Mononuclear cell (primary cell): ENCODE results near the gene PSMG4. TPM values are rescaled to one million over a fixed set of nuclear protein-coding genes. Genes with fewer than 3 reads are reported as not detected.

Experiments
- H3K27me3 ChIP-seq: 2 replicates; pipeline ENCODE4 v1.6.0; 2011; ENCODE audit warnings: low read length, control low read depth; ENCODE audit not compliant: insufficient read depth
- H3K4me1 ChIP-seq: 2 replicates; pipeline ENCODE4 v1.5.1; 2011; ENCODE audit warnings: mild to moderate bottlenecking, low read length, control low read depth; ENCODE audit not compliant: insufficient read depth
- H3K4me3 ChIP-seq: 2 replicates; pipeline ENCODE4 v1.5.1; 2011; ENCODE audit warnings: mild to moderate bottlenecking, low read length, moderate library complexity
- H3K9me3 ChIP-seq: 2 replicates; pipeline ENCODE4 v1.5.1; 2011; ENCODE audit warnings: low read depth, mild to moderate bottlenecking, control low read depth, low read length
- total RNA-seq: library from RNA; depleted of rRNA; stranded (reverse); fragments of >200 nt; gene quantifications from one replicate; pipeline ENCODE4 v1.2.3, GENCODE V29; 2012

PSMG4 gene
- total RNA-seq, 1 donor = 11.8 TPM

DNA sequence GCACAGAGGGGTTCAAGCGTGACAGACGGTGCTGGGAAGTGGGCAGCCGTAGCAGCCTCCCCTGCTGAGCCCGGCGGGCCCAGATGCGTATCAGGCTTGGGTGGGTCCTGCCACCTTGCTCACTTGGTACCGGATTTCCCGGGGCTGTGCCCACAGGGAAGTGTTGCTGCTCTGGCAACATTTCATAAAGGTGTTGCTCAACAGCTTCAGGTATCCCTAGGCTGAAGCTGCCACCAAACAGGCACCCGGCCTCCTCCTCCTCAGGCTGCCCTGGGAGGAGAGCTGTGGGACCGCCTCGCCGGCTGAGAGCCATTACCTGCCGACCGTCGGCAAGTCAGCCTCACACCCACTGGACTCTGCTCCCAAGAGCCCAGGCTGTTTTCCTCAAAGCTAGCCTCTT lies 11.5 kb downstream of the PSMG4 start:
- Histone ChIP-seq H3K9me3 (no peaks in the 10 kb centered on the region), H3K27me3 (no peaks in the 10 kb centered on the region), H3K4me3 (no peak overlapping the region), H3K4me1 (no peaks in the 10 kb centered on the region)

- Histone ChIP-seq H3K27me3 (no peaks in the 10 kb centered on the region), H3K4me1 (no peaks in the 10 kb centered on the region), H3K9me3 (no peaks in the 10 kb centered on the region), H3K4me3 (no peak overlapping the region)
Observed at GRCh38 chr6:3271756-3272155, 13.0 kb downstream of the PSMG4 start.

GRCh38 chr6:3272911-3273547 lies 14.3 kb downstream of the PSMG4 start:
- Histone ChIP-seq H3K9me3 (no peaks in the 10 kb centered on the region), H3K4me1 (no peaks in the 10 kb centered on the region), H3K27me3 (no peaks in the 10 kb centered on the region)

DNA sequence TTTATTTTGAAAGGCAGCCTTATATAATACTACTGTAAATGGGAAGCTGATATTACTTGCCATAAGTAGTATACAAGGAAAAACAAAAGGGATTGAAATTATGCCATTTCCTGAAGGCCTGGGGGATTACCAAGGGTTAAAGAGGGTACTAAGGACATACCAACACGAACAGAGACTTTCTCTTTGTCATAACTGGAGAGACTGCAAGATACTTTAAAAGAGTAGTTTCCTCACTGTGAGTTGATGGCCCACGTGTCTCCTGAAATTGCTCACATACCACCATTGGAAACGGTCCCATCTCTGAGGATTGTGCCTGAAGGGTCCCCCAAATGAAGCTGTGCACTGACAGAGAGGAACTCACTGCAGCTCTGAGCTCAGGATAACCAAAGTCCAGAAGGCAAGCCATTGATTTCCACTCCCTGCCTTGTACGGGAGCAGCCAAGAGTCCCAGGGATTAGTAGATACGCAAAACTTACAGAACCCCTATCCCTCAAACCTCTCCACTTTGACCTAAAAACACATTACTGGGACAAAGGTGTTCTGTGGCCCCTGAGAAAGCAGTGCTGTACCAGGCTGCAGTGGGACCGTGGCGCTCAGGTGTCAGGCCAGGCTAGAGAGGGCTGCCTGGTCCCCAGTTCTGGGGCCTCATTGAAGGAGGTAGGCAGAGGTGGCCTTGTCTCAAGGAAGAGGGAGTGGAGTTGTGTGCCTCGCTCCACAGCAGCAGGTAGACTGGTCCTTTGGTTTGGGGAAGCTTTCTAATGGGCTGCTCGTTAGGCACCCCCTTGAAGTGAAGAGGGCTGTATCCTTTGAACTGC lies 15.2 kb downstream of the PSMG4 start:
- Histone ChIP-seq H3K27me3 (no peaks in the 10 kb centered on the region), H3K9me3 (no peaks in the 10 kb centered on the region), H3K4me1 (no peaks in the 10 kb centered on the region), H3K4me3 (no peak overlapping the region)

More at GRCh38 chr6:3272911-3273547, 14.3 kb downstream of the PSMG4 start:
- H3K4me3 ChIP-seq = no peak overlapping the region

GRCh38 chr6:3276174-3277167 lies 17.7 kb downstream of the PSMG4 start:
- Histone ChIP-seq H3K4me1 (no peaks in the 10 kb centered on the region), H3K4me3 (no peak overlapping the region), H3K27me3 (no peaks in the 10 kb centered on the region), H3K9me3 (no peaks in the 10 kb centered on the region)

DNA sequence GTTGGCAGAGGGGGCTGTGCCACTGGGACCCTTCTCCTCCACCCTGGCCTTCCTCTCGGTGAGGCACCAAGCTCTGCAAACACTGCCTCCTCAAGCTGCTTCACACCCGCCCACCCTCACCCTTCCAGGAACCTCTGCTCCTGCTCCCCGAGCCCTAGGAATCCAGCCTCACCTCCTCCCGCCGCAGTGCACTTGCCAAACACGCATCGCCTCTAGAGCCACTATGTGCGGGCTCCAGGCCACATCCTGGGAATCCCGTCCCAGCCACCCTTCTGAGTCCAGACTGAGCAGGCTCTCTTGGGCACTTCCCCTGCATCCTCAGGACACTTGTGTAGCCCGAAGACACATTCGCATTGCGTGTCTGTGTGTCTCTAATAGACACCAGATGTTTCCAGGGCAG lies 18.5 kb downstream of the PSMG4 start:
- H3K4me1 ChIP-seq = no peaks in the 10 kb centered on the region
- H3K9me3 ChIP-seq = no peaks in the 10 kb centered on the region
- no peaks in the 10 kb centered on the region for H3K27me3 ChIP-seq
- H3K4me3 ChIP-seq = no peak overlapping the region

DNA sequence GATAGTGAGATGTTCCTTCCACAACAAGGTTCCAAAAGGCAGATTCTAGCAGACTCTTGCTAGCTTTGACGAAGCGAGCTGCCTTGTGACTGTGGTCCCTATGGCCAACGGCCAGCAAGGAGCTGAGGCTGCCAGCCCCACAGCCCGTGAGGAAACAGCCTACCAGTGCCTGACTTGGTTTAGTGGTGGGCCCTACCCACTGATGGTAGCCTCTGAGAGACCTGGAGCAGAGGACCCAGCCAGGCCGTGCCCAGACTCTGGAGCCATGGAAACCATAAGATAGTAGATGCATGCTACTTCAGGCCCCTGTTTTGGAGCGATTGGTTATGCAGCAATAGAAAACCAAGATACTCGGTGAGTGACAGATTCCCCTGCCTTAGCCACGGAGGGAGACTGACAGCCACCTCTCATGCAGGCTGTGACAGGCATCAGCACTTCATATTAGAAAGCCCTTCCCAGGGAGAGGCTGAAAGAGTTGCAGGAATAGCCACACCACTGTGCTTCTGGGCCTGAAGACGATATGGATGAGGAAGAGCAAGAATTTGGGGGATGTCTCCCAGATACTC lies 19.2 kb downstream of the PSMG4 start:
- no peaks in the 10 kb centered on the region for H3K4me1 ChIP-seq
- H3K4me3 ChIP-seq = no peak overlapping the region
- H3K27me3 ChIP-seq = no peaks in the 10 kb centered on the region
- H3K9me3 ChIP-seq = no peaks in the 10 kb centered on the region

DNA sequence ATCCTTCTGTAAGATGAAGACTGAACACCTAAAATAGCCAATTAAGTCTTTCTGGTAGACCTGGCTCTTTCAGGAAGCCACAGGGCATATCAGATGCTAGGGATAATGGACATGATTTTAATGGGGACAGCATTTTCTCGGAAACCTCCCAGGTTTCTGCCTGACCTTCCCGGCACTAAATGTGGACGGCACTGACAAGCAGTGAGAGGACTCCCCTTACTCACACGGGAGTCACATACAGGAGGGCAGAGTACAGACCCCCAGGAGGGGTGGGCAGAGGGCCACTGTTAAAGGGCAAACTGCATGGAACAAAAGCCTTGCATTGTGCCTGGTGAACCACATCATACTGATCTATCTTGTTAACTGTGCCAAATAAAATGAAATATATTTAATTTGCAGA lies 19.9 kb downstream of the PSMG4 start:
- H3K4me1 ChIP-seq = no peaks in the 10 kb centered on the region
- H3K9me3 ChIP-seq = no peaks in the 10 kb centered on the region
- no peaks in the 10 kb centered on the region for H3K27me3 ChIP-seq
- H3K4me3 ChIP-seq = no peak overlapping the region

DNA sequence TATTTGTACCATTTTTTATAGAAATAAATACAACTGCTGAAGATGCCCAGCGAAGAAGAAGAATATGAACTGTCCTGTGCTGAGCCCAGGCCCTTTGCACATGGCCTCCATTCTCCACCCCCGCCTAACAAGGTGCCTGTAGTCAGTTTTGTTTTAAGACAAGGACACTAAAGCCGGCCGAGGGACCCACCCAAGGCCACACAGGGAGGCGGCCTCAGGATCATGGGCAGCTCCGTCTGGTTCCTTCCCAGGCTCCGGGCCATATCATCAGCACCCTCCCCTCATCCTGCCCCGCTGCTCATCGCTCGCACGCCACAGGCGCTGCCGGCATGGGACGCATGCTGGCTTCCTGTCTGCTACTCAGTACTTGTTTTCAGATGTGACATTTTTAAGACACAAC lies 21.3 kb downstream of the PSMG4 start:
- H3K9me3 ChIP-seq = no peaks in the 10 kb centered on the region
- H3K27me3 ChIP-seq = no peaks in the 10 kb centered on the region
- no peaks in the 10 kb centered on the region for H3K4me1 ChIP-seq
- H3K4me3 ChIP-seq = no peak overlapping the region

DNA sequence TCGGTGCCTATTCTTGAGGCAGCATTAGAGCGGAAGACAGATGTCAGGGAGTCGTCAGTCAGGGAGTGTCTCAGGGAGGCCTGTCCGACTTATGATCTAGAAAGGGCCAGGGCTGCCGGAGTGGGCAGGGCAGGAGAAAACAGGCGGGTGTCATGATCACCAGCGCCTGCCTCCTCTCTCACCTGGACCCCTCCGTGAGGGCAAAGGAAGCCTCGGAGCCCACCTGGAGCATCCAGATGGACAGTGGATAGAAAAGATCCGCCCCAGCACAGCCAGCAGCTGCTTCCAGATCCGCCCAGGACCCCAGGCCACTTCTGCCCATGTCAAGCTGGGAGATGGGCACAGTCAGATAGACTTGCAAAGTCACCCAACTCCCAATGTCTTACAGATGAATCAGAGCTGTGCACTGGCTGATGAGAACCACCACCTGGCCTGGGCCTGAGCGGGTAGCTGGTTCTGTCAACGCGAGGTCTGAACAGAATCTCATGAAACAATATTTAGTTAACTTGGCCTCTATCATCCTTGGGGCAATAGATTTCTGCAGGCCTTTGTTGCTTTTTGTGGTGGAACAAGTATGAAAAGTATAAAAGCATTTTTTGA lies 22.2 kb downstream of the PSMG4 start:
- H3K9me3 ChIP-seq = no peaks in the 10 kb centered on the region
- no peaks in the 10 kb centered on the region for H3K27me3 ChIP-seq
- H3K4me1 ChIP-seq = no peaks in the 10 kb centered on the region
- no peak overlapping the region for H3K4me3 ChIP-seq

GRCh38 chr6:3281631-3282475 lies 23.1 kb downstream of the PSMG4 start:
- Histone ChIP-seq H3K4me3 (no peak overlapping the region), H3K9me3 (no peaks in the 10 kb centered on the region), H3K27me3 (no peaks in the 10 kb centered on the region), H3K4me1 (no peaks in the 10 kb centered on the region)

DNA sequence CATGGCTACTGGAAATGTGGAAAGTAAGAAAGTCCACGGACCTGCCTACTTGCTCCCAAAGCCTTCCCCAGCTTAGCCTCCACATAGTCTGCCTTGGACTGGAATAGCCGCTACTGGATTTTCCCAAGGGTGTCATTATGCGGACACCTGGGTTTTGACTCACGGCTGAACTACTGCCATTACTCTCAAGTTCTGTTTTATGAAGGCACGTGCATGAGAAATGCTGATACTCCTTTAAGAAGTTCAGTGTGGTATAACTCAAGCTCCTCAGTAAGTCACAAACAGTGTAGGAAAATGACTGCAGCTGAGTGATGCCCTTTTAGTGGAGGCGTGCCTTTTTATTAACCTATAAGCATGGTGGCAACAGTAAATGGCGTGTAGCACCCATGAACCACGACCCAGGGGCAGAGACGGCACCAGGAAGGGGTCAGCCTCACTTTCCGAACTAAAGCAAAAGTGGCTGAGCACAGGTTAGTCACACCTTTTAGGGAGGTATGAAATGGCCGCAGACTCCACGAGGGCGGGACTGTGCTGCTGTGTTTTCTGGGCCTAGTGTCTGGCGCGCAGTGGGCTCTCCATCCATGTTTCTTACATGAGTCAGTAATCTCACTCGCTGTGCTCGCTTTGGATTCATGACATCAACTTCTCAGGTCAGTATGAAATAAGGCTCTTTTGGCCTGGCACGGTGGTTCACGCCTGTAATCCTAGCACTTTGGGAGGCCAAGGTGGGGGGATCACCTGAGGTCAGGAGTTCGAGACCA lies 23.9 kb downstream of the PSMG4 start:
- H3K4me3 ChIP-seq = no peak overlapping the region
- no peaks in the 10 kb centered on the region for H3K9me3 ChIP-seq
- H3K4me1 ChIP-seq = no peaks in the 10 kb centered on the region
- no peaks in the 10 kb centered on the region for H3K27me3 ChIP-seq

DNA sequence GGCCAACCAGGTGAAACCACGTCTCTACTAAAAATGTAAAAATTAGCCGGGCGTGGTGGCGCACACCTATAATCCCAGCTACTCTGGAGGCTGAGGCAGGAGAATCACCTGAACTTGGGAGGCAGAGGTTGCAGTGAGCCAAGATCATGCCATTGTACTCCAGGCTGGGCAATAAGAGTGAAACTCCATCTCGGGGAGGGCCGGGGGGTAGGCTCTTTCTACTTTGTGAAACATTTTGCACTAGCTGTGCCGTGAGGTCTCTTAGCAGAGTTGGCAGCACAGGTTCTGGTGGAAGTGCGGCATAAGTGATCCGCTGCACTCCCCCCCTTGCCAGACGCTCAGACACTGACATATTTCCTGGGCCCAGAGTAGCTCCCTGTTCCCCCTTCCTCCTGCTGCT lies 24.5 kb downstream of the PSMG4 start:
- H3K9me3 ChIP-seq = no peaks in the 10 kb centered on the region
- no peaks in the 10 kb centered on the region for H3K4me1 ChIP-seq
- H3K4me3 ChIP-seq = no peak overlapping the region
- H3K27me3 ChIP-seq = no peaks in the 10 kb centered on the region
